Astrocyte (in vitro differentiated cells and primary cell): ENCODE results near the gene TMEM267.

Source experiments
- EZH2 ChIP-seq: IDR thresholded peaks from 2 replicates; pipeline ENCODE4 v1.6.1; 2012; ENCODE audit warnings: mild to moderate bottlenecking, low read length, inconsistent platforms; ENCODE audit not compliant: insufficient read depth
- TF ChIP-seq, protein P1 (sequence below): IDR thresholded peaks from 2 replicates; pipeline ENCODE4 v1.5.1; 2011; ENCODE audit warnings: low read depth, mild to moderate bottlenecking, inconsistent platforms, low read length, moderate library complexity; ENCODE audit not compliant: insufficient read depth

DNA sequence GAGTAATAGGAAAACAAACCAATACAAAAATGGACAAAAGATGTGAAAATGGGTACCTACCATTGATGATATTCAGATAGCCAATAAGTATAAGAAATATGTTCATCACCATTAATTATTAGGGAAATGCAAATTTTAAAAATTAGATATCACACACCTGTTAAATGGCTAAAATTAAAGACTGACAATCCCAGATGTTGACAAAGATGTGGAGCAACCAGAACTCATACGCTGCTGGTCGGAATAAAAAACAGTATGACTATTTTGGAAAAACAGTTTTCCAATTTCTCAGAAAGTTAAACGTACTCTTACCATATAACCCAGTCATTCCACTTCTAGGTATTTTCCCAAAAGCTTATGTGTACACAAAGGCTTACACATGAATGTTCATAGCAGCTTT lies 27.1 kb downstream of the TMEM267 start:
- TF ChIP-seq, protein P1, sequence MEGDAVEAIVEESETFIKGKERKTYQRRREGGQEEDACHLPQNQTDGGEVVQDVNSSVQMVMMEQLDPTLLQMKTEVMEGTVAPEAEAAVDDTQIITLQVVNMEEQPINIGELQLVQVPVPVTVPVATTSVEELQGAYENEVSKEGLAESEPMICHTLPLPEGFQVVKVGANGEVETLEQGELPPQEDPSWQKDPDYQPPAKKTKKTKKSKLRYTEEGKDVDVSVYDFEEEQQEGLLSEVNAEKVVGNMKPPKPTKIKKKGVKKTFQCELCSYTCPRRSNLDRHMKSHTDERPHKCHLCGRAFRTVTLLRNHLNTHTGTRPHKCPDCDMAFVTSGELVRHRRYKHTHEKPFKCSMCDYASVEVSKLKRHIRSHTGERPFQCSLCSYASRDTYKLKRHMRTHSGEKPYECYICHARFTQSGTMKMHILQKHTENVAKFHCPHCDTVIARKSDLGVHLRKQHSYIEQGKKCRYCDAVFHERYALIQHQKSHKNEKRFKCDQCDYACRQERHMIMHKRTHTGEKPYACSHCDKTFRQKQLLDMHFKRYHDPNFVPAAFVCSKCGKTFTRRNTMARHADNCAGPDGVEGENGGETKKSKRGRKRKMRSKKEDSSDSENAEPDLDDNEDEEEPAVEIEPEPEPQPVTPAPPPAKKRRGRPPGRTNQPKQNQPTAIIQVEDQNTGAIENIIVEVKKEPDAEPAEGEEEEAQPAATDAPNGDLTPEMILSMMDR, result no peak
- no peak for TF ChIP-seq EZH2
